Neural progenitor cell (in vitro differentiated cells): Measurements from ENCODE around the gene SMC2.

ENCODE experiments used
- CTCF ChIP-seq: fragments of 200-600 bp; sonication (generic); IDR thresholded peaks from 2 replicates; pipeline ENCODE4 v1.5.1; 2017; ENCODE audit warnings: antibody characterized with exemption, mild to moderate bottlenecking
- EZH2 ChIP-seq: fragments of 200-600 bp; sonication (generic); IDR thresholded peaks from 2 replicates; pipeline ENCODE4 v1.6.1; 2017; ENCODE audit warnings: antibody characterized with exemption, mild to moderate bottlenecking, moderate library complexity

GRCh38 chr9:104092875-104093600, 1.1 kb upstream of the SMC2 start:
- no peak for TF ChIP-seq CTCF
- TF ChIP-seq EZH2, result no peak
